Panc1 (cell line): Measurements from ENCODE around the gene AGPAT1. TPM values are rescaled to one million over a fixed set of nuclear protein-coding genes. Genes with fewer than 3 reads are reported as not detected.

Experiments
- ATAC-seq: fragments of 200-7000 bp; cut with Tn5 transposase; 2 replicates; pipeline ENCODE4 v1.9.1; 2020; ENCODE audit warnings: mild to moderate bottlenecking, moderate library complexity
- BruUV-seq: library from RNA; stranded (reverse); fragments of 400-500 nt; replicated peaks from 2 replicates; lab custom pipeline; 2021; lab: Mats Ljungman, UMichigan
- CTCF ChIA-PET: fragments of 300-600 bp; sonication (Branson Sonifier 250); formaldehyde crosslinking; loops from one replicate; lab custom pipeline; 2022; ENCODE audit warnings: antibody characterized with exemption; lab: Charles Lee
- POLR2A ChIA-PET: fragments of 300-600 bp; sonication (Branson Sonifier 250); formaldehyde crosslinking; loops from one replicate; lab custom pipeline; 2022; ENCODE audit warnings: antibody characterized with exemption; lab: Charles Lee
- DNase-seq: peaks from one replicate; pipeline ENCODE4 v3.0.0-alpha.2; 2010; ENCODE audit warnings: low read depth, low spot score
- H3K27ac ChIP-seq: 2 replicates; pipeline ENCODE4 v1.5.1; 2011; ENCODE audit warnings: mild to moderate bottlenecking, low read length, inconsistent platforms
- H3K27me3 ChIP-seq: fragments of 200-500 bp; sonication (Bioruptor generic); 2 replicates; pipeline ENCODE4 v1.6.0; 2014; ENCODE audit warnings: low read length, inconsistent platforms; ENCODE audit not compliant: control insufficient read depth, insufficient read depth
- H3K36me3 ChIP-seq: fragments of 200-500 bp; sonication (Bioruptor generic); 2 replicates; pipeline ENCODE4 v1.5.1; 2014; ENCODE audit warnings: inconsistent platforms, mild to moderate bottlenecking, low read length, moderate library complexity; ENCODE audit not compliant: control insufficient read depth, insufficient read depth
- H3K4me1 ChIP-seq: 2 replicates; pipeline ENCODE4 v1.5.1; 2011; ENCODE audit warnings: inconsistent platforms, mild to moderate bottlenecking, low read length, moderate library complexity; ENCODE audit not compliant: control insufficient read depth, insufficient read depth
- H3K4me3 ChIP-seq, 2 experiments: 2 replicates each; pipeline ENCODE4 v1.5.1; 2011 to 2012; ENCODE audit warnings: low read depth in 2 of 2, low read length in 2 of 2, mild to moderate bottlenecking in 2 of 2, inconsistent platforms in 1 of 2, moderate library complexity in 1 of 2
- H3K9me3 ChIP-seq: fragments of 200-500 bp; sonication (Bioruptor generic); 2 replicates; pipeline ENCODE4 v1.5.1; 2014; ENCODE audit warnings: low read depth, mild to moderate bottlenecking, inconsistent platforms, low read length, moderate library complexity; ENCODE audit not compliant: control insufficient read depth, insufficient read depth
- CTCF ChIP-seq: fragments of 450-650 bp; IDR thresholded peaks from 2 replicates; pipeline ENCODE4 v1.5.1; 2017; ENCODE audit warnings: mild to moderate bottlenecking
- POLR2AphosphoS5 ChIP-seq: IDR thresholded peaks from 2 replicates; pipeline ENCODE4 v1.6.1; 2012; ENCODE audit warnings: mild to moderate bottlenecking, low read depth, low read length, moderate library complexity
- REST ChIP-seq, 2 experiments: IDR thresholded peaks; 2 replicates each; pipeline ENCODE4 v1.6.1; 2011 to 2012; ENCODE audit warnings: low read depth in 2 of 2, control low read depth in 1 of 2, low read length in 1 of 2, mild to moderate bottlenecking in 1 of 2, moderate library complexity in 1 of 2; ENCODE audit not compliant: insufficient read depth in 1 of 2
- SIN3A ChIP-seq: IDR thresholded peaks from 2 replicates; pipeline ENCODE4 v1.6.1; 2012; ENCODE audit warnings: low read depth, mild to moderate bottlenecking, low read length, moderate library complexity, borderline replicate concordance; ENCODE audit not compliant: insufficient read depth
- TCF7L2 ChIP-seq: IDR thresholded peaks from 2 replicates; pipeline ENCODE4 v1.6.1; 2011; ENCODE audit warnings: mild to moderate bottlenecking, low read depth, low read length, inconsistent platforms
- in situ Hi-C: cut with HindIII; loops from 2 replicates; pipeline ENCODE4 v1.10.0; 2016; ENCODE audit warnings: low sequenced_read_pairs, low pct_unique_long_range_greater_than_20kb
- intact Hi-C: fragments of 100-400 bp; cut with micrococcal nuclease; formaldehyde crosslinking; loops from one replicate; pipeline ENCODE4 v1.10.0; 2022; ENCODE audit not compliant: unreplicated experiment
- total RNA-seq: library from RNA; stranded (reverse); gene quantifications from one replicate; pipeline ENCODE4 v1.2.1, GENCODE V29; 2021; ENCODE audit not compliant: unreplicated experiment

Gene AGPAT1
- total RNA-seq, 1 experiment from 2014 or later: 88.4 TPM

GRCh38 chr6:32140420-32141046 lies 35.4 kb downstream of the AGPAT1 start:
- intact Hi-C loops: no loop called here
- Histone ChIP-seq H3K4me3 (no peak overlapping the region), H3K36me3 (no peaks in the 10 kb centered on the region), H3K27ac (no peak overlapping the region), H3K4me1 (no peaks in the 10 kb centered on the region), H3K27me3 (no peaks in the 10 kb centered on the region), H3K9me3 (no peaks in the 10 kb centered on the region)
- TF ChIP-seq POLR2AphosphoS5: no peak
- no peak for TF ChIP-seq REST (IDR thresholded peaks at IDR 0.05; ENCODE audit: insufficient read depth in 1 of 2, low read depth in 2 of 2, low read length in 1 of 2)
- no peak for TF ChIP-seq SIN3A
- TF ChIP-seq CTCF: no peak
- TF ChIP-seq TCF7L2: no peak
- in situ Hi-C loops: no loop called here
- ChIA-PET POLR2A (interaction anchor here (0.6 kb wide), 1 partner anchor 1136 kb away, joined by 8 read pairs; no protein-coding TSS in a partner anchor), CTCF (no interaction called here)
- DNase-seq: no peak
- ATAC-seq: no peak
- BruUV-seq: no TSS peak

- Histone ChIP-seq H3K9me3 (no peaks in the 10 kb centered on the region), H3K4me1 (no peaks in the 10 kb centered on the region), H3K4me3 (no peak overlapping the region), H3K36me3 (no peaks in the 10 kb centered on the region), H3K27ac (no peak overlapping the region), H3K27me3 (no peaks in the 10 kb centered on the region)
- TF ChIP-seq TCF7L2 (no peak), REST (IDR thresholded peaks at IDR 0.05; ENCODE audit: insufficient read depth in 1 of 2, low read depth in 2 of 2, low read length in 1 of 2) (no peak), POLR2AphosphoS5 (no peak), SIN3A (no peak), CTCF (no peak)
- no peak for DNase-seq
- POLR2A ChIA-PET: no interaction called here
- in situ Hi-C loops (no loop called here), intact Hi-C loops (no loop called here)
- no peak for ATAC-seq
- no TSS peak for BruUV-seq
- CTCF ChIA-PET: no interaction called here
Observed at GRCh38 chr6:32139590-32139989, 36.3 kb downstream of the AGPAT1 start.
